CD1c-positive myeloid dendritic cell (primary cell): ENCODE results near the gene WHAMM.
"Not testable (repeated sequence)": the region's sequence is repeated elsewhere in the genome, so short reads cannot be mapped to it uniquely, and the experiment has no call there.

ENCODE experiments used
- DNase-seq: peaks from one replicate; pipeline ENCODE4 v3.0.0-alpha.2; 2016; ENCODE audit errors: extremely low spot score

Gene WHAMM

DNA sequence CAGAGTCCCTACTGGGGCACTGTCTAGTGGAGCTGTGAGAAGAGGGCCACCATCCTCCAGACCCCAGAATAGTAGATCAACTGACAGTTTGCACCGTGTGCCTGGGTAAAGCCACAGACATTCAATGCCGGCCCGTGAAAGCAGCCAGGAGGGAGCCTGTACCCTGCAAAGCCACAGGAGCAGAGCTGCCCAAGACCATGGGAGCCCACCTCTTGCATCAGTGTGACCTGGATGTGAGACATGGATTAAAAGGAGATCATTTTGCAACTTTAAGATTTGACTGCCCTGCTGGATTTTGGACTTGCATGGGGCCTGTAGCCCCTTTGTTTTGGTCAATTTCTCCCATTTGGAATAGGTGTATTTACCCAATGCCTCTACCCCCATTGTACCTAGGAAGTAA, 56.6 kb downstream of the WHAMM start:
- not testable (repeated sequence) for DNase-seq

- peak; percentile 47 for DNase-seq
These were observed 61.4 kb downstream of the WHAMM start for GRCh38 chr15:82870727-82871320.

DNA sequence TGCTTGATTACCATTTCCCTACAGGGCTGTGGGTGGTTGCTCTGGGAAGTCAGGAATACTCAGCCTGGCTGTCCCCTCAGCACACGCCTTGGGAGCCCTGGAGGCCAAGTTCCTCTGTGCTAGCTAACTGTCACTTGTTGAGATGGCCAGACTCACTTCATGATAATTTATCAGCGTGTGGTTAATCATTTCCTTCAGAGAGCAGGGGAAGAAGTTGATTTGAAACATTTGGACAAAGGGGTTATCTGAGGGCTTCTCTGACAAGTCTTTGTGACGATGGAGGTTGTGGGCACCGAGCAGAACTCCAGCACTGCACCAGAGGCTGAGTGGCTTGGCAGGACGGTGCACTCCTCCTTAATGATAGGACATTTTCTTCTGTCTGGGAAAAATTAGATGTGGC, 61.9 kb downstream of the WHAMM start:
- peak; percentile 30 for DNase-seq

GRCh38 chr15:82871832-82872484, 62.5 kb downstream of the WHAMM start:
- peak; percentile 10 for DNase-seq

DNA sequence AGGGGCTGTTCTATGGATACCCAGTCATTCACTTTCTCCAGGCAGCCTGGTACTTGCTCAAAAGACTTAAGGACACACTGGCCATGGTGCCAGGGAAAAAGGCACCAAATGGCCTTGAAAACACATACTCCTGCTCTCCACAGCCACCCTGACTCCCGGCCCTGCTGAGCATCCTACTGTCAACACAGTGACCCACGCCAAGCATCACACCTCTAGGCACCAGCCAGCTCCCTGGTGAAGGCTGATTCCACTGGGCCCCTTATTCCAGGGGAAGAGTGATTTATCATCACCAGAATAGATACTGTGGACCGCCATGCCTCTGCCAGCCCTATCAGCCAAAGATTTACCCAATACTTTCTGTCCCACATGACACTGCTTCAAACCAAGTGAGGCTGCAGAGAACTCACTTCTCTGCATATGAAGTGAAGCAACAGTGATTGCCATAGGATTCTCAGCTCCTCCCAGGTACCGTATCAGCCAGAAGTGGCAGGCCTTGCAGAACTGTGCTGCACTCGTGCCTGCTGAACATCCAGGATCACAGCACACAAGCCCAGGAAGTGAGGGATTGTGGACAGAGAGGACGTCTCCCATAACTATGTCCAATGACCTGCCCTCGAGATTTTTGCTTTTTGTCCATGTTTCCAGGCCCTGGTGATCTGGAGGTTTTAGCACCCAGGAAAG, 63.7 kb downstream of the WHAMM start:
- DNase-seq, result no peak

- DNase-seq, result no peak
These were observed 64.8 kb downstream of the WHAMM start for GRCh38 chr15:82874267-82874666.

DNA sequence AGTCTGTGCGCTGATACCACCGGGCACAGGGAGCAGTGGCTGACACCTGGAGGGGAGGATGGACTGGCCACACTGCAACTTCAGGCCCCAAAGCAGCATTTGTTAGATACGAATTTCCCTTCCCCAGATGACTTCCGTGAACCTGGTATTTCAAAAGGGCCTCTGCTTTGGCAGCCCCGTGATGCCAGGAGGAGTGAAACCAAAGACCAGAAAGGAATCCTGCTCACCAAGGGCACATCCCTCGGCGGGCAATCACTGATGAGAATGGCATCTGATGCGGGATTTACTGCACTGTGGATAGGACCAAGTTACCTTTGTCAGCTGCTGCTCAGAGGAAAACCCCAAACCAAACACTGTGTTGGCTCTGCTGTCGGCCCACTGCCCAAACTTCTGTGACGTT, 65.5 kb downstream of the WHAMM start:
- DNase-seq, result no peak

GRCh38 chr15:82875411-82876003, 66.1 kb downstream of the WHAMM start:
- DNase-seq, result no peak

- DNase-seq, result no peak
These were observed 68.4 kb downstream of the WHAMM start for GRCh38 chr15:82877825-82878224.

DNA sequence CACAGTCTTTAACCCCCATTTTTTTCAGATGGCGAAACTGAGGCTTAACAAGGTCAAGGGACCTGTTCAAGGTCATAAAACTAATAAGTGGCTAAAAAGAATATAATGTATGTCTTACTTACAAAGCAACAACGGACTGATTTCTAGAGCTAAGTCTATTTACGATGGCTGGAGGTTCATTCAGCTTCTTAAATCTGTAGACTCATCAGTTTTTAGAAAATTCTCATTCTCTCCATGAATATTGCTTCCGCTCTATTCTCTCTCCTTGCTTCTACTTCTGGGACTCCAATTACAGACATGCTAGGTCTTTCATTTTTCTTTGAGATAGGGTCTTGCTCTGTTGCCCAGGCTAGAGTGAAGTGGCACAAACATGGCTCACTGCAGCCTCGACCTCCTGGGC, 68.9 kb downstream of the WHAMM start:
- no peak for DNase-seq

DNA sequence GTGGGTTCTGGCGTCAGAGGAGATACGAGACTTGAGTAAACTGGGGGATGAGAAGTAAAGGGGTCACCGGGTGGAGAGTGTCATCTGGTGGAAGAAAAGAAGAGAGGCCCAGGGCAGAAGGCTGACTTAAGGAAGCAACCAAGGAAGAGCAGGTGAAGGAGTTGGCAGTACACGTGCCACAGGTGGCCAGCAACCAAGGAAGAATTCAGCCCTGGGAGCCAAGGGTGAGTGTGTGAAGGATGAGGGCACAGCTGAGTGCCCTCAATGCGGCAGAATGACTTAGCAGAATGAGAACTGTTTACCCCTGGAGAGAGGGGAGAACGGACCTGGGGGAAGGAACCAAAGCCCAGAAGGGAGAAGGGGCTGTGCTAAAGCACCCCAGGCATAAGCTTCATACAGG, 71.3 kb downstream of the WHAMM start:
- DNase-seq, result no peak

DNA sequence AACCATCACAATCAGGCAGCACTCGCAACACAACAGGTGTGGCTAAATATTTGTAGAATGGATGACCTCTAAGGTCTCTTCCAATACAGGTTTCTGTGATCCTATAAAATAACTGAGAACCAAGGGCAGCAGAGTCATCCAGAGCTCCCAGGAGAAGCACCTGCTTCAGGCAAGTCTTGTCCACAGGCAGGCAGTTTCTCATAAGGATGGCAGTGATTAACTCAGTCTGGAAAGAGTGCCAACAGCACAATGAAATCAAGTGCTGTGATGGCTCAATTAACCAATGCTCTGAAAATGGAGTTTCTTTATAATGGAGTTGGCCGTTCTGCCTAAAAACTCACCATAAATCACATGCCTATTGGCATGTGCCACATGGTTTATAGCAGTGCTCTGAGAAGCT, 72.3 kb downstream of the WHAMM start:
- no peak for DNase-seq

DNA sequence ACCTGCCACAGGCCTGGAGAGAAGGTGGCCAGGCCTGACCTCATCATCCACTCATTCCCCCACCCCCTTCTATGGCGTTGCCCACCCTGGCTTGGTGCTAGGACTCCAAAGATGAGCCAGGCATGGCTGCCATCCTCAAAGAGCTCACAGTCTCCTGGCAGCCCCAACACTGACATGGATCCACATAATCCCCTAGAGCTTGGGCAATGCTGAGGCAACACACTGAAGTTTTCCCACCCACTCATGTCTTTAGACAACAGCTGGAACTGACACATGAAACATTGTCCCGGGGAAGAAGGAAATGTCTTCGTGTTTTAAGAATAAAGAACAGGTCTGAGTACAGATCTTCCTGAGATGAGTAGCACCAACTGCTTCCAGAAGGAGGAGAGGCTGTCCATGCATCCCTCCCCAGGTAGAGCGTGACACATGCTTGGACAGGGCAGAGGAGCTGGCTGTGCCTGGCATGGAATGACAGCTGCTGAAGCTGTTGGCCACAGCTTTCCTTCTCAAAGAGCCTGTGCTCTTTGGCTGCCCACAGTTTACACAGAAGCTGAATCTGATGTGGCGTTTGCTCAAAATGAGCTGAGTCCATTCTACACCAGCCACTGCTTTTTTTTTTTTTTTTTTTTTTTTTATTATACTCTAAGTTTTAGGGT, 73.0 kb downstream of the WHAMM start:
- DNase-seq, result no peak
